AG04449 (cell line): ENCODE results near the gene KLF15.

Source experiments
- CTCF ChIA-PET: fragments of 350-600 bp; formaldehyde crosslinking; extraction: SDS; loops from one replicate; lab custom pipeline; 2021; ENCODE audit warnings: antibody characterized with exemption; lab: Yijun Ruan, JAX
- POLR2A ChIA-PET: fragments of 400-600, 350-600 bp; formaldehyde crosslinking; extraction: SDS; loops from one replicate; lab custom pipeline; 2020; ENCODE audit warnings: antibody characterized with exemption, inconsistent platforms; lab: Yijun Ruan, JAX
- DNase-seq: peaks from one replicate; pipeline ENCODE4 v3.0.0-alpha.2; 2010; ENCODE audit warnings: low read depth, low spot score
- H3K4me3 ChIP-seq: 2 replicates; pipeline ENCODE4 v1.5.1; 2011; ENCODE audit warnings: low read depth, mild to moderate bottlenecking, control low read depth, low read length
- CTCF ChIP-seq: IDR thresholded peaks from one replicate; pipeline ENCODE4 v1.5.1; 2011; ENCODE audit warnings: mild to moderate bottlenecking, moderate library complexity, low read length, control low read depth, inconsistent platforms; ENCODE audit not compliant: insufficient read depth; ENCODE audit errors: missing control alignments

KLF15 gene

GRCh38 chr3:126380011-126380768, 23.0 kb upstream of the KLF15 start:
- CTCF ChIA-PET: interaction anchor here (1.0 to 5.0 kb wide), 6 partner anchors 9 to 247 kb away, joined by 3 to 29 read pairs (median 5); no protein-coding TSS in a partner anchor

GRCh38 chr3:126378341-126378751, 21.1 kb upstream of the KLF15 start:
- ChIA-PET POLR2A (no interaction called here), CTCF (interaction anchor here (1.2 to 5.0 kb wide), 4 partner anchors 12 to 245 kb away, joined by 3 to 29 read pairs (median 4); no protein-coding TSS in a partner anchor)
- DNase-seq: no peak
- no peak for TF ChIP-seq CTCF
- H3K4me3 ChIP-seq: no peak overlapping the region

More at GRCh38 chr3:126380011-126380768, 23.0 kb upstream of the KLF15 start:
- no peak overlapping the region for H3K4me3 ChIP-seq
- TF ChIP-seq CTCF: no peak
- no peak for DNase-seq
- POLR2A ChIA-PET: no interaction called here

GRCh38 chr3:126377211-126377610, 20.0 kb upstream of the KLF15 start:
- ChIA-PET POLR2A (no interaction called here), CTCF (no interaction called here)
- H3K4me3 ChIP-seq: no peak overlapping the region
- no peak for TF ChIP-seq CTCF
- no peak for DNase-seq

GRCh38 chr3:126376444-126376843, 19.2 kb upstream of the KLF15 start:
- ChIA-PET POLR2A (no interaction called here), CTCF (interaction anchor here (0.6 to 1.2 kb wide), 3 partner anchors 12 to 164 kb away, joined by 3 to 5 read pairs (median 3); no protein-coding TSS in a partner anchor)
- no peak for DNase-seq
- H3K4me3 ChIP-seq: no peak overlapping the region
- no peak for TF ChIP-seq CTCF

GRCh38 chr3:126375835-126376331, 18.7 kb upstream of the KLF15 start:
- H3K4me3 ChIP-seq: no peak overlapping the region
- no peak for TF ChIP-seq CTCF
- ChIA-PET POLR2A (no interaction called here), CTCF (interaction anchor here (0.6 to 1.2 kb wide), 3 partner anchors 13 to 163 kb away, joined by 3 to 5 read pairs (median 3); no protein-coding TSS in a partner anchor)
- no peak for DNase-seq
